ENCODE results near the gene ATP5MK.
"Not testable (repeated sequence)": the region's sequence is repeated elsewhere in the genome, so short reads cannot be mapped to it uniquely, and the experiment has no call there.

The ATP5MK gene

DNA sequence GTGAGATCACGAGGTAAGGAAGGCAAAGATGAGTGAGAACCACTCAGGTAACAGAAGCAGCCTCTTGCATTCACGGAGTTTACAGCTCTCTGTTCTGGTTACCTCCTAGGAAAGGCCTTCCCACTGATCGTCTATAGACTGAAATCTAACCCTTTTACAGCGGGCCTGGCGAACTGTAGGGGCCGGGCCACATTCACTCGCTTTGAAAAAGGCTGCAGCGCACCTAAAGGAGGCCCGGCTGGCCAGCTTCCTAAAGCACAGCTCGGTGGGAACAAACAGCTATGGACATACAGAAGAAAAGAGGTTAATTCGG, 565 bp downstream of the ATP5MK start:
- DNase-seq: no peak

- no peak for DNase-seq
These were observed 2.1 kb downstream of the ATP5MK start for GRCh38 chr10:103394180-103394579.

DNA sequence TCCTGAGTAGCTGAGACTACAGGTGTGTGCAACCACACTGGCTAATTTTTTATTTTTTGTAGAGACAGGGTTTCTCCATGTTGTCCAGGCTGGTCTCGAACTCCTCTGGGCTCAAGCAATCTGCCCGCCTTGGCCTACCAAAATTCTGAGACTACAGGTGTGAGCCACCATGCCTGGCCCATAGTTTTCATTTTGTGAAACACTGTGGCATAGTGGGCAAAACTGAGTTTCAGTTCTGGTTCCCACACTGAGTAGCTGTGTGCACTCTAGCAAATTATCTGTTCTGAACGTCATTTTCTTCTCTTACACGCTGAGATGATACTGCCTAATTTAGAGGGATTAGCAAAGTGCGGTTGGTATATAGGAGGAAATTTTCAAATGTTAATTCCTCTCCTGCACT, 13.5 kb downstream of the ATP5MK start:
- DNase-seq: no peak

DNA sequence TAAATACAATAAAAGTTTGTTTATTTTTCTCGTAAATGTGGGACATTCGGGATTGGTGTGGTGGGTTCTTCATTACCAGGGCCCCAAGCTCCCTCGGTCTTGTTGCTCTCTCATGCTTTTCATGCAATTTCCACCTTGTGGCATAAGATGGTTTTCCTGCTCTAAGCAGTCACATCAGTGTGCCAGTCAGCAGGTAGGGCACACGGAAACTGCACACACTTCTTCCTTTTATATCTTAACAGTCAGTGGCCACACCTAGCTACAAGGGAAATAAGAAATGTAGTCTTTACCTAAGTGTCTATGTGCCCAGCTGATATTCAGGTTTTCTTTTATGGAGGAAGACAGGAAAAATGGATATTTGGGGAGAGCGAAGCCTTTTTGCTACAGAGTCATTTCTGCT, 22.0 kb downstream of the ATP5MK start:
- no peak for DNase-seq

DNA sequence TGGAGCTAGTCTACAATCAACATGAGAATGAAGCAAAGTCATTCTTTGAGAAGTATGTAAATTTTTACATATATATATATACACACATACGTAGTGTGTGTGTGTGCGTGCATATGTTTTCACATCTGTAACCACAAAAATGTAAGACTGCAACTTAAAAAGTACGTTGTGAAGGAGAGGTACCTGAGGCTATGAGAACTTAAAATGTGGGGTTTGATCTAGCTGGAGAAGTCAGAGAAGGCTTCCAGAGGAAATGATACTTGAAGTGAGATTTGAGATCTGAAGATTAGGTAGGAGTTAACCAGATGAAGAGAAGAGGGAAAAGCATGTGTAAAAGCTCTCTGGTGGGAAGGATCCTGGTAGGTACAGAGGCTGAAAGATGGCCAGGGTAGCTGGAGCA, 22.7 kb downstream of the ATP5MK start:
- no peak for DNase-seq

DNA sequence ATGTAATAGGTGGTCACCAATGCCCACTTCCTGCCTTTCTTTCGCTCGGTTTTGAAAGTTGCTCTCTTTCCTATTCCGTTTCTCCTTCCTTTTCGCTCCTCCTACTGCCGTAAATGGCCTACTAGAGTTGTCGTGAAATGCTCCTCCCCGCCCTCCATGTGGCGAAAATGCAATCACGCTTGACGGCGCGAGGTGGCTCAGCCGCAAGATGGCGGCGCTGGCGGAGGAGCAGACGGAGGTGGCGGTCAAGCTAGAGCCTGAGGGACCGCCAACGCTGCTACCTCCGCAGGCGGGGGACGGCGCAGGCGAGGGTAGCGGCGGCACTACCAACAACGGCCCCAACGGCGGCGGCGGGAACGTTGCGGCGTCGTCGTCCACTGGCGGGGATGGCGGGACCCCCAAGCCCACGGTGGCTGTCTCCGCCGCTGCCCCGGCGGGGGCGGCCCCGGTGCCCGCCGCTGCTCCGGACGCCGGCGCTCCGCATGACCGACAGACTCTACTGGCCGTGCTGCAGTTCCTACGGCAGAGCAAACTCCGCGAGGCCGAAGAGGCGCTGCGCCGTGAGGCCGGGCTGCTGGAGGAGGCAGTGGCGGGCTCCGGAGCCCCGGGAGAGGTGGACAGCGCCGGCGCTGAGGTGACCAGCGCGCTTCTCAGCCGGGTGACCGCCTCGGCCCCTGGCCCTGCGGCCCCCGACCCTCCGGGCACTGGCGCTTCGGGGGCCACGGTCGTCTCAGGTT, 28.3 kb downstream of the ATP5MK start, which contains the start of gene TAF5:
TAF5 (plus strand) TSS at position 195 of the 737 bp plus-strand sequence; CDS start at position 209, 14 bp downstream.
- DNase-seq: peak; percentile 96

DNA sequence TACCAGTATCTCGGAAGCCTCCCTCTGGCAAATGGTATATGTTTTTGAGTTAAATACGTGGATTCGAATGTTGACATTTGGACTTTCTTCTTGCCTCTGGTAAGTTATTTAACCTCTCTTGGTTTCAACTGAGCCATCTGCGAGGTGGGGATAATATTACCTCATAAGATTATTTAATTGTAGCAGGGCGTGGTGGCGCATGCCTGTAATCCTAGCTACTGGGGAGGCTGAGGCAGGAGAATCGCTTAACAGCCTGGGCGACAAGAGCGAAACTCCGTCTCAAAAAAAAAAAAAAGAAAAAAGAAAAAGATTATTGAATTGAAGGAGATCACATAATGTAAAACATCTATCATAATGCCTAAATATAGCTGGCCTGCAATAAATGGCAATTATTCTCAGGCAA, 28.9 kb downstream of the ATP5MK start:
- DNase-seq: peak; percentile 1

GRCh38 chr10:103360791-103361190, 35.5 kb downstream of the ATP5MK start:
- not testable (repeated sequence) for DNase-seq

DNA sequence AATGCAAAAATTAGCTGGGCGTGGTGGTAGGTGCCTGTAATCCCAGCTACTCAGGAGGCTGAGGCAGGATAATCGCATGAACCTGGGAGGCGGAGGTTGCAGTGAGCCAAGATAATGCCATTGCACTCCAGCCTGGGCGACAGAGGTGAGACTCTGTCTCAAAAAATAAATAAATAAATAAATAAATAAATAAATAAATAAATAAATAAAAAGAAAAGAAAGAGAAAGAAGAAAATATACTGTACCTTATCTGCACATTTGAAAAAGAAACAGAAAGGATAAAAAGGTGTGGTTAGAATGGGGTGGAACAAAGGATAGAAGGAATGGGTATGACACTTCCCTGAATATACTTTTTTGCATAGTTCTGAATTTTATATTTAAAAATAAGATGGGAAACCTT, 36.8 kb downstream of the ATP5MK start:
- not testable (repeated sequence) for DNase-seq

DNA sequence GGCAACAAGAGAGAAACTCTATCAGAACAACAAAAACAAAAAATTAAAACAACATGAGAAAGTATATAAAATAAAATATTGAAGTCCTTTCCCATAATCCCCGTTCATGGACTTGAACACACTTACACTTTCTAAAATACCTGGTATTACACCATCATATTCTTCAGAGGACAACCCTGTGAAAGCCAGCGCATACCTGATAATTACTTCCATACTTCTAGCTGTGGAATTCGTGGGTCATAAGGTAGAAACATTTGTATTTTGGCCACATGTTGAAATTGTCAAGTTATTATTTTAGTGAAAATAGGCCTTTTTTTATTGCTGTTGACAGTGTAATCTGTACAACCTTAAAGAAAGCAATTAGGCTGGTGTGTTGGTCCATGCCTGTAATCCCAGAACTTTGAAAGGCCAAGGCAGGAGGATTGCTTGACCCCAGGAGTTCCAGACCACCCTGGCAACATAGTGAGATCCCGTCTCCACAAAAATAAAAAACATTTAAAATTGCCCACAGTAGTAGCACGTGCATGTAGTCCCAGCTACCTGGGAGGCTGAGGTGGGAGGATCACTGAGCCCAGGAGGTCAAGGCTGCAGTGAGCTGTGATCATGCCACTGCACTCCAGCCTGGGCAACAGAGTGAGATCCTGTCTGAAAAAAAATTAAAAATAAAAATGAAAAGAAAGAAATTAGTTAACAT, 40.2 kb downstream of the ATP5MK start:
- no peak for DNase-seq

- not testable (repeated sequence) for DNase-seq
These were observed 41.7 kb downstream of the ATP5MK start for GRCh38 chr10:103354567-103354966.

DNA sequence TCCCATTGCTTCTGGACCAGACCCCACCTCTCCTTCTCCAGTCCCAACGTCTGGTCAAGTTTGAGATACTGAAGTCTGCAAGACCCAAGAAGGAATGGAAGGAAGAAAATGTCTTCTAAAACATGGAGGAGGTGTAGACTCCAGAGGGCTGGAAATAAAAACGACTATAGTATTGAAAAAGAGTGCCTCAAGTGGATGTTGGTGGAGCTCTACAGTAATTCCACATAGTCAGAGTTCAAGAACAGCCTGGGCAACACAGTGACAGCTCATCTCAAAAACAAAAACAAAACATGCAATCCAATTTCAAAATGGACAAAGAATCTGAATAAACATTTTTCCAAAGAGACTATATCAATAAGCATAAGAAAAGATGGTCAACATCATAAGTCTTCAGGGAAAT, 43.0 kb downstream of the ATP5MK start:
- no peak for DNase-seq

GRCh38 chr10:103350517-103351260, 45.6 kb downstream of the ATP5MK start, which contains the start of gene PCGF6:
PCGF6 (minus strand) TSS chr10:103351140; CDS start chr10:103351066, 74 bp downstream.
- peak; percentile 84 for DNase-seq

GRCh38 chr10:103350175-103350516, 46.1 kb downstream of the ATP5MK start:
- DNase-seq: no peak

All from fibroblast of upper back skin (primary cell).